Fibroblast of lung (primary cell): ENCODE data around the gene ATP13A1.

Experiments used
- CTCF ChIP-seq, 2 donors: IDR thresholded peaks in 1 of 2; conservative IDR thresholded peaks in 1 of 2; 1 replicate in 1 of 2; 2 replicates in 1 of 2; pipeline ENCODE4 v1.5.1; 2011 to 2012; ENCODE audit warnings: low read length in 2 of 2, control low read depth in 1 of 2, inconsistent platforms in 1 of 2, low read depth in 1 of 2, mild to moderate bottlenecking in 1 of 2
- EZH2 ChIP-seq: IDR thresholded peaks from 2 replicates; pipeline ENCODE4 v1.5.1; 2012; ENCODE audit warnings: low read length, control low read depth, mild to moderate bottlenecking; ENCODE audit errors: missing control alignments

- no peak for TF ChIP-seq CTCF (conservative IDR thresholded peaks at IDR 0.05 in 1 of 2, IDR thresholded peaks at IDR 0.05 in 1 of 2; ENCODE audit: low read depth in 1 of 2, low read length in 2 of 2)
- TF ChIP-seq EZH2 = no peak
These were observed 9.8 kb downstream of the ATP13A1 start for GRCh38 chr19:19653597-19654147.
